Adrenal gland (tissue), 5 donors: ENCODE data around the gene AGPAT2.

Experiments used
- POLR2A ChIP-seq, 2 donors: fragments of 450-650 bp; IDR thresholded peaks; one replicate each; pipeline ENCODE4 v1.6.1; 2017; ENCODE audit warnings: antibody characterized with exemption in 2 of 2, mild to moderate bottlenecking in 2 of 2, moderate library complexity in 1 of 2
- TF ChIP-seq, protein P1 (sequence below), 6 experiments: fragments of 450-650 bp in 4 of 6; fragments of 200-600 bp in 2 of 6; sonication (generic) in 1 of 6; IDR thresholded peaks; 1 replicate in 5 of 6; 2 replicates in 1 of 6; pipeline versions ENCODE4 v1.5.1 to v1.8.0; 2016 to 2021; ENCODE audit warnings: antibody characterized with exemption in 6 of 6, mild to moderate bottlenecking in 2 of 6, moderate library complexity in 1 of 6
- donor health status: DM: no; HTN: no; CAD: no.

DNA sequence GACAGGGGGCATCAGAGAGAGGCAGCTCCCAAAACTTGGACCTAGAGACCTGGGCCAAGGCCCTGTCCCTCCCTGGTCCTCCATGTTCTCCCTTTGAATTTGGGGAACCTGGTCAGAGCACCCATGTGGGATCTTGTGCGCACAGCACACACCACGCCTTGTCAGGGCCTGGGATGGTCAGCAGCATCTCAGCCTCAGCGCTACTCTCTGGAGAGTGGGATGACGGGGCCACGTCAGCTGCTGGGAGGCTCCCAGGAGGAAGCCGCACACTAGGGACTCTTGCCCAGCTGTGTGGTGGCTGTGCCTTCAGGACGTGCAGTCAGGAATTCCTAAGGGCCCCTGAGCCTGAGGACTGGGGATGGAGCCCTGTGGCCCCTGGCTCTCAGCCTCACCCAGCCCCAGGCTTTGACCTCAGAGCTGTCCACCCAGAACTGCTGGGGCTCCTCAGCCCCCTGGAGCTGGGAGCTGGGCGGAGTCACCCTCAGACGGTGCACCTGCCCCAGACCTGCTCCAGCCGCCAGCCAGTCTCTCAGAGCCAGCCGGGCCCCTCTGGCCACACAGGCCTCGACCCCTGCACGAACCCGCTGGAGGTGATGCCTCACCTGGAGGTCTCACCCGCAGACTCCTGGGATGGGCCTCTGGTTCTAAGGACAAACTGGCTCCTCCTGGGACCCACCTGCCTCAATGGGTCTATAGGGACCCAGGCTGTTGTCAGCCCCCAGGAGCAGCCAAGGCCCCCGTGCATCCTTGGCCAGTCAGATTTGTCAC, 62.9 kb downstream of the AGPAT2 start:
- TF ChIP-seq POLR2A (IDR thresholded peaks at IDR 0.05), result no peak
- TF ChIP-seq, protein P1, sequence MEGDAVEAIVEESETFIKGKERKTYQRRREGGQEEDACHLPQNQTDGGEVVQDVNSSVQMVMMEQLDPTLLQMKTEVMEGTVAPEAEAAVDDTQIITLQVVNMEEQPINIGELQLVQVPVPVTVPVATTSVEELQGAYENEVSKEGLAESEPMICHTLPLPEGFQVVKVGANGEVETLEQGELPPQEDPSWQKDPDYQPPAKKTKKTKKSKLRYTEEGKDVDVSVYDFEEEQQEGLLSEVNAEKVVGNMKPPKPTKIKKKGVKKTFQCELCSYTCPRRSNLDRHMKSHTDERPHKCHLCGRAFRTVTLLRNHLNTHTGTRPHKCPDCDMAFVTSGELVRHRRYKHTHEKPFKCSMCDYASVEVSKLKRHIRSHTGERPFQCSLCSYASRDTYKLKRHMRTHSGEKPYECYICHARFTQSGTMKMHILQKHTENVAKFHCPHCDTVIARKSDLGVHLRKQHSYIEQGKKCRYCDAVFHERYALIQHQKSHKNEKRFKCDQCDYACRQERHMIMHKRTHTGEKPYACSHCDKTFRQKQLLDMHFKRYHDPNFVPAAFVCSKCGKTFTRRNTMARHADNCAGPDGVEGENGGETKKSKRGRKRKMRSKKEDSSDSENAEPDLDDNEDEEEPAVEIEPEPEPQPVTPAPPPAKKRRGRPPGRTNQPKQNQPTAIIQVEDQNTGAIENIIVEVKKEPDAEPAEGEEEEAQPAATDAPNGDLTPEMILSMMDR (IDR thresholded peaks at IDR 0.05), result no peak
